HEK293 (cell line): ENCODE results near the gene HNRNPM.
A peak's percentile ranks its signal among the peaks of the same experiment; 100 is the strongest.

Experiments used
- CTCF ChIA-PET: fragments of 350-600 bp; formaldehyde crosslinking; extraction: SDS; loops from one replicate; lab custom pipeline; 2021; ENCODE audit warnings: antibody characterized with exemption; lab: Yijun Ruan, JAX
- POLR2A ChIA-PET: fragments of 300-600 bp; formaldehyde crosslinking; extraction: SDS; loops from one replicate; lab custom pipeline; 2020; ENCODE audit warnings: antibody characterized with exemption, inconsistent platforms; lab: Yijun Ruan, JAX
- H3K27ac ChIP-seq: fragments of 200-500 bp; sonication (Bioruptor generic); 2 replicates; pipeline ENCODE4 v1.5.1; 2014; ENCODE audit warnings: low read depth, low read length, control low read depth, inconsistent platforms; ENCODE audit errors: extremely low read depth
- H3K36me3 ChIP-seq, 2 experiments: fragments of 200-500 bp in 1 of 2; sonication (Bioruptor generic) in 1 of 2; 1 replicate in 1 of 2; 2 replicates in 1 of 2; pipeline ENCODE4 v1.5.1; 2014 to 2017; ENCODE audit warnings: inconsistent platforms in 2 of 2, low read length in 2 of 2; ENCODE audit not compliant: control insufficient read depth in 2 of 2, insufficient read depth in 1 of 2
- H3K4me1 ChIP-seq: fragments of 200-500 bp; sonication (Bioruptor generic); 2 replicates; pipeline ENCODE4 v1.5.1; 2014; ENCODE audit warnings: mild to moderate bottlenecking, low read length, inconsistent platforms; ENCODE audit not compliant: control insufficient read depth, insufficient read depth
- H3K4me3 ChIP-seq: 2 replicates; pipeline ENCODE4 v1.5.1; 2011; ENCODE audit warnings: low read depth, mild to moderate bottlenecking, control low read depth, low read length, moderate library complexity
- H3K9me3 ChIP-seq: fragments of 200-500 bp; sonication (Bioruptor generic); 2 replicates; pipeline ENCODE4 v1.5.1; 2014; ENCODE audit warnings: low read depth, low read length, inconsistent platforms; ENCODE audit not compliant: control insufficient read depth, insufficient read depth
- GLIS2 ChIP-seq: fragments of 450-650 bp; formaldehyde crosslinking; IDR thresholded peaks from 2 replicates; pipeline ENCODE4 v1.5.1; 2016; ENCODE audit warnings: missing biosample characterization, missing genetic modification characterization
- HOXD13 ChIP-seq: sonication (generic); formaldehyde crosslinking; IDR thresholded peaks from 2 replicates; pipeline ENCODE4 v1.8.0; 2022; ENCODE audit warnings: missing genetic modification reagents, borderline replicate concordance
- MYNN ChIP-seq: fragments of 450-650 bp; formaldehyde crosslinking; IDR thresholded peaks from 2 replicates; pipeline ENCODE4 v1.5.1; 2016; ENCODE audit warnings: missing biosample characterization, missing genetic modification characterization, borderline replicate concordance
- SP2 ChIP-seq: fragments of 450-650 bp; formaldehyde crosslinking; IDR thresholded peaks from 2 replicates; pipeline ENCODE4 v1.5.1; 2016; ENCODE audit warnings: missing biosample characterization, missing genetic modification characterization
- ZEB2 ChIP-seq: fragments of 450-650 bp; formaldehyde crosslinking; IDR thresholded peaks from 2 replicates; pipeline ENCODE4 v1.5.1; 2016; ENCODE audit warnings: missing biosample characterization, missing genetic modification characterization
- ZNF121 ChIP-seq: fragments of 450-650 bp; formaldehyde crosslinking; IDR thresholded peaks from 2 replicates; pipeline ENCODE4 v1.5.1; 2016; ENCODE audit warnings: missing biosample characterization, missing genetic modification characterization
- ZNF140 ChIP-seq: fragments of 450-650 bp; formaldehyde crosslinking; IDR thresholded peaks from 2 replicates; pipeline ENCODE4 v1.5.1; 2016; ENCODE audit warnings: missing biosample characterization, missing genetic modification characterization
- ZNF2 ChIP-seq: fragments of 450-650 bp; formaldehyde crosslinking; IDR thresholded peaks from 2 replicates; pipeline ENCODE4 v1.5.1; 2016; ENCODE audit warnings: missing biosample characterization, missing genetic modification characterization
- ZNF302 ChIP-seq: fragments of 450-650 bp; formaldehyde crosslinking; IDR thresholded peaks from 2 replicates; pipeline ENCODE4 v1.5.1; 2016; ENCODE audit warnings: missing biosample characterization, missing genetic modification characterization, low read depth
- ZNF37A ChIP-seq: fragments of 450-650 bp; IDR thresholded peaks from 2 replicates; pipeline ENCODE4 v1.5.1; 2018; ENCODE audit warnings: missing biosample characterization, missing genetic modification characterization
- ZNF521 ChIP-seq: fragments of 450-650 bp; formaldehyde crosslinking; IDR thresholded peaks from 2 replicates; pipeline ENCODE4 v1.5.1; 2017; ENCODE audit warnings: missing biosample characterization, mild to moderate bottlenecking, missing genetic modification characterization
- ZNF629 ChIP-seq: fragments of 450-650 bp; formaldehyde crosslinking; IDR thresholded peaks from 2 replicates; pipeline ENCODE4 v1.5.1; 2017; ENCODE audit warnings: missing biosample characterization, missing genetic modification characterization
- ZNF677 ChIP-seq: fragments of 450-650 bp; IDR thresholded peaks from 2 replicates; pipeline ENCODE4 v1.5.0; 2018; ENCODE audit warnings: missing biosample characterization, mild to moderate bottlenecking, missing genetic modification characterization, moderate library complexity
- ZSCAN23 ChIP-seq: fragments of 450-650 bp; formaldehyde crosslinking; IDR thresholded peaks from 2 replicates; pipeline ENCODE4 v1.5.1; 2016; ENCODE audit warnings: missing biosample characterization, missing genetic modification characterization
- TF ChIP-seq, protein P1 (sequence below): fragments of 450-650 bp; formaldehyde crosslinking; IDR thresholded peaks from 2 replicates; pipeline ENCODE4 v1.5.1; 2016; ENCODE audit warnings: missing biosample characterization, missing genetic modification characterization
- TF ChIP-seq, protein P2 (sequence below): fragments of 450-650 bp; formaldehyde crosslinking; IDR thresholded peaks from 2 replicates; pipeline ENCODE4 v1.5.1; 2017; ENCODE audit warnings: missing biosample characterization, mild to moderate bottlenecking, missing genetic modification characterization, moderate library complexity
- TF ChIP-seq, protein P3 (sequence below): fragments of 450-650 bp; IDR thresholded peaks from 2 replicates; pipeline ENCODE4 v1.5.1; 2018; ENCODE audit warnings: missing biosample characterization, missing genetic modification characterization
- TF ChIP-seq, protein P4 (sequence below): fragments of 450-650 bp; formaldehyde crosslinking; optimal IDR thresholded peaks from 2 replicates; pipeline ENCODE3; 2016; ENCODE audit warnings: missing biosample characterization, mild to moderate bottlenecking, missing genetic modification characterization
- TF ChIP-seq, protein P5 (sequence below): fragments of 450-650 bp; formaldehyde crosslinking; IDR thresholded peaks from 2 replicates; pipeline ENCODE4 v1.5.1; 2016; ENCODE audit warnings: missing biosample characterization, missing genetic modification characterization

Gene HNRNPM

DNA sequence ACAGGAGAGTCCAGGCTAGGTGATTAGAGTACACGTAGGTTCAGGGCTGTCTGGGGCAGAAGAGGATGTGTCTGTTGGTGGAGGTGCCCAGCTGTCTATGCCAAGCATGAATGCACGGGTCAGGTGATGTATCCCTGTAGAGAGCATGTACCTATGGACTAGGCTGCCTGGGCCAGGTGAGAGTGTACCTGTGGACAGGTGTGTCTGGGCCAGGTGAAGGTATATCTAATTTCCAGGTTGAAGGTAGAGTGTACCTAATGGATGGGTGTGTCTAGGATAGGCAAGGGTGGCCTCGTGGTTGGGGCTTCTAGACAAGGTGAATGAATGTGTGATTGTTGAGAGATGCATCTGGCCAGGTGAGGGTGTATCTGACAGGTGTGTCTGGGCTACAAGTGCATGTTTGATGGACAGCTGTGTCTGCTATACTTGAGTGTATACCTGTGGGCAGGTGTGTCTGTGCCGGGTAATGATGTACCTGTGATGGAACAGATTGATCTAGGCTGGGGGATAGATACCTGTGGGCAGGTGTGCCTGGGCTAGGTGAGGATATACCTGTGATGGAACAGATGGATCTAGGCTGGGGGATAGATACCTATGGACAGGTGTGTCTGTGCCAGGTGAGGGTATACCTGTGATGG is 84.7 kb downstream of the HNRNPM start:
- H3K9me3 ChIP-seq = no peaks in the 10 kb centered on the region
- CTCF ChIA-PET = interaction anchor here (0.7 kb wide), 1 partner anchor 106 kb away, joined by 3 read pairs; no protein-coding TSS in a partner anchor
- peak; percentile 99 for TF ChIP-seq ZEB2 (tag by site-specific recombination)
- no peak for TF ChIP-seq ZNF677
- no peak overlapping the region for H3K4me3 ChIP-seq
- POLR2A ChIA-PET = no interaction called here
- H3K27ac ChIP-seq = no peak overlapping the region
- no peaks in the 10 kb centered on the region for H3K4me1 ChIP-seq
- H3K36me3 ChIP-seq = no peaks in the 10 kb centered on the region

DNA sequence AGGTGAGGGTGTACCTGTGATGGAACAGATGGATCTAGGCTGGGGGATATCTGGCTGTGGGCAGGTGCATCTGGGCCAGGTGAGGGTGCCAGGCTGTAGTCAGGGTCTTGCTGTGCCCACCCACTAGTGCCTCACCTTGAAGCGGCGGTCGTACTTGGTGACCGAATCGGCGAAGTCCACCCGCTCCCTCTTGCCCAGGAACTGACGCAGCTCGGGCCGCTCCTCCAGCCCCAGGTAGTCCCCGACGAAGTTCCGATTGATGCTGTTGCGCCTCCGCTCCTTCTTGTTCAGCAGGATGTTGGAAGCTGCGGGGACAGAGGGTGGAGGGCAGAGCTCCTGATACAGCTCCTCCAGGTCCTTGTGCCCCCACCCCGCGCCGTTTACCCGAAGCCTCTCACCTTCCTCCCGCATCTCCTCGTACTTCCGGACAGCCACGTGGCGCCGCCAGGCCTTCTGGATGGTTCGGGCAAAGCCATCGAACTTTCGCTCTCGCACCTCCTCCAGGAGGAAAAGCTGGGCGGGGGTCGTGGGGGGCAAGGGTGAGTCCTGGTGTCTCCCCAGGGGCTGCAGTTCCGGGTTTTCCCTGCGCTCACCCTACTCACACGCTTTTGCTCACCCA is 85.4 kb downstream of the HNRNPM start:
- H3K9me3 ChIP-seq = no peaks in the 10 kb centered on the region
- no peak overlapping the region for H3K4me3 ChIP-seq
- CTCF ChIA-PET = no interaction called here
- H3K36me3 ChIP-seq = no peaks in the 10 kb centered on the region
- no peak overlapping the region for H3K27ac ChIP-seq
- H3K4me1 ChIP-seq = no peaks in the 10 kb centered on the region
- POLR2A ChIA-PET = no interaction called here
- TF ChIP-seq HOXD13 (CRISPR knock-in tag) (no peak), GLIS2 (tag by site-specific recombination) (no peak), ZNF140 (tag by site-specific recombination) (no peak), ZNF629 (tag by site-specific recombination) (no peak), MYNN (tag by site-specific recombination) (no peak), ZNF37A (tag by site-specific recombination) (no peak), ZNF121 (tag by site-specific recombination) (no peak), ZNF521 (no peak), ZSCAN23 (tag by site-specific recombination) (no peak), ZNF2 (tag by site-specific recombination) (no peak), ZNF302 (no peak), SP2 (no peak)
- TF ChIP-seq, protein P1, sequence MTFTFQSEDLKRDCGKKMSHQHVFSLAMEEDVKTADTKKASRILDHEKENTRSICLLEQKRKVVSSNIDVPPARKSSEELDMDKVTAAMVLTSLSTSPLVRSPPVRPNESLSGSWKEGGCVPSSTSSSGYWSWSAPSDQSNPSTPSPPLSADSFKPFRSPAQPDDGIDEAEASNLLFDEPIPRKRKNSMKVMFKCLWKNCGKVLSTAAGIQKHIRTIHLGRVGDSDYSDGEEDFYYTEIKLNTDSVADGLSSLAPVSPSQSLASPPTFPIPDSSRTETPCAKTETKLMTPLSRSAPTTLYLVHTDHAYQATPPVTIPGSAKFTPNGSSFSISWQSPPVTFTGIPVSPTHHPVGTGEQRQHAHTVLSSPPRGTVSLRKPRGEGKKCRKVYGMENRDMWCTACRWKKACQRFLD (tag by site-specific recombination) = no peak
- TF ChIP-seq, protein P2, sequence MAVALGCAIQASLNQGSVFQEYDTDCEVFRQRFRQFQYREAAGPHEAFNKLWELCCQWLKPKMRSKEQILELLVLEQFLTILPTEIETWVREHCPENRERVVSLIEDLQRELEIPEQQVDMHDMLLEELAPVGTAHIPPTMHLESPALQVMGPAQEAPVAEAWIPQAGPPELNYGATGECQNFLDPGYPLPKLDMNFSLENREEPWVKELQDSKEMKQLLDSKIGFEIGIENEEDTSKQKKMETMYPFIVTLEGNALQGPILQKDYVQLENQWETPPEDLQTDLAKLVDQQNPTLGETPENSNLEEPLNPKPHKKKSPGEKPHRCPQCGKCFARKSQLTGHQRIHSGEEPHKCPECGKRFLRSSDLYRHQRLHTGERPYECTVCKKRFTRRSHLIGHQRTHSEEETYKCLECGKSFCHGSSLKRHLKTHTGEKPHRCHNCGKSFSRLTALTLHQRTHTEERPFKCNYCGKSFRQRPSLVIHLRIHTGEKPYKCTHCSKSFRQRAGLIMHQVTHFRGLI (tag by site-specific recombination) = no peak
- TF ChIP-seq, protein P3, sequence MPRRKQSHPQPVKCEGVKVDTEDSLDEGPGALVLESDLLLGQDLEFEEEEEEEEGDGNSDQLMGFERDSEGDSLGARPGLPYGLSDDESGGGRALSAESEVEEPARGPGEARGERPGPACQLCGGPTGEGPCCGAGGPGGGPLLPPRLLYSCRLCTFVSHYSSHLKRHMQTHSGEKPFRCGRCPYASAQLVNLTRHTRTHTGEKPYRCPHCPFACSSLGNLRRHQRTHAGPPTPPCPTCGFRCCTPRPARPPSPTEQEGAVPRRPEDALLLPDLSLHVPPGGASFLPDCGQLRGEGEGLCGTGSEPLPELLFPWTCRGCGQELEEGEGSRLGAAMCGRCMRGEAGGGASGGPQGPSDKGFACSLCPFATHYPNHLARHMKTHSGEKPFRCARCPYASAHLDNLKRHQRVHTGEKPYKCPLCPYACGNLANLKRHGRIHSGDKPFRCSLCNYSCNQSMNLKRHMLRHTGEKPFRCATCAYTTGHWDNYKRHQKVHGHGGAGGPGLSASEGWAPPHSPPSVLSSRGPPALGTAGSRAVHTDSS (tag by site-specific recombination) = no peak
- TF ChIP-seq, protein P4, sequence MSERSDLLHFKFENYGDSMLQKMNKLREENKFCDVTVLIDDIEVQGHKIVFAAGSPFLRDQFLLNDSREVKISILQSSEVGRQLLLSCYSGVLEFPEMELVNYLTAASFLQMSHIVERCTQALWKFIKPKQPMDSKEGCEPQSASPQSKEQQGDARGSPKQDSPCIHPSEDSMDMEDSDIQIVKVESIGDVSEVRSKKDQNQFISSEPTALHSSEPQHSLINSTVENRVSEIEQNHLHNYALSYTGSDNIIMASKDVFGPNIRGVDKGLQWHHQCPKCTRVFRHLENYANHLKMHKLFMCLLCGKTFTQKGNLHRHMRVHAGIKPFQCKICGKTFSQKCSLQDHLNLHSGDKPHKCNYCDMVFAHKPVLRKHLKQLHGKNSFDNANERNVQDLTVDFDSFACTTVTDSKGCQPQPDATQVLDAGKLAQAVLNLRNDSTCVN = no peak
- TF ChIP-seq, protein P5, sequence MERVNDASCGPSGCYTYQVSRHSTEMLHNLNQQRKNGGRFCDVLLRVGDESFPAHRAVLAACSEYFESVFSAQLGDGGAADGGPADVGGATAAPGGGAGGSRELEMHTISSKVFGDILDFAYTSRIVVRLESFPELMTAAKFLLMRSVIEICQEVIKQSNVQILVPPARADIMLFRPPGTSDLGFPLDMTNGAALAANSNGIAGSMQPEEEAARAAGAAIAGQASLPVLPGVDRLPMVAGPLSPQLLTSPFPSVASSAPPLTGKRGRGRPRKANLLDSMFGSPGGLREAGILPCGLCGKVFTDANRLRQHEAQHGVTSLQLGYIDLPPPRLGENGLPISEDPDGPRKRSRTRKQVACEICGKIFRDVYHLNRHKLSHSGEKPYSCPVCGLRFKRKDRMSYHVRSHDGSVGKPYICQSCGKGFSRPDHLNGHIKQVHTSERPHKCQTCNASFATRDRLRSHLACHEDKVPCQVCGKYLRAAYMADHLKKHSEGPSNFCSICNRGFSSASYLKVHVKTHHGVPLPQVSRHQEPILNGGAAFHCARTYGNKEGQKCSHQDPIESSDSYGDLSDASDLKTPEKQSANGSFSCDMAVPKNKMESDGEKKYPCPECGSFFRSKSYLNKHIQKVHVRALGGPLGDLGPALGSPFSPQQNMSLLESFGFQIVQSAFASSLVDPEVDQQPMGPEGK (tag by site-specific recombination) = no peak
